ENCODE data around the gene DBN1. TPM values are rescaled to one million over a fixed set of nuclear protein-coding genes. Genes with fewer than 3 reads are reported as not detected.

Gene DBN1
- total RNA-seq, 1 donor from 2014 or later, result 21.8 TPM

DNA sequence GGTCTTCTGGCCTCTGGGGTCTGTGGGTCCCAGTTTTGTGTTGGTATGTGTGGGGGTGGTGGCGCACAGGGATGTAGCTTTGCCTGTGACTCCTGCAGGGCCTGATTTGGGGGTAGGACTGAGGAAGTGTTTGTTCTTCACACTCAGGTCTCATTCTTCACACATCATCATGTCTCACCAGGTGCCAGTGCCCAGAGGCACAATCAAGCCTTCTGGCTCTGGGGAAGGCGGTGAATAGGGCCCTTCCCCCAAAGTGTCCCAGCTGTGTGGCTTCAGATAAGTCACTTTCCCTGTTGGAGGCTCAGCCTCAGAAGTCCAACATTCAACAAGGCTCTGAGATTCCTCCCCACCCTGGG lies 5.1 kb downstream of the DBN1 start:
- peaks cover 7% of the 10 kb centered on the region for H3K9me3 ChIP-seq (replicated peaks)
- intact Hi-C loops (cut with micrococcal nuclease), result no loop called here
- H3K4me1 ChIP-seq, result peaks cover 52% of the 10 kb centered on the region
- peaks cover 85% of the 10 kb centered on the region for H3K27me3 ChIP-seq (ENCODE audit: low read depth)
- no peak overlapping the region for H3K4me3 ChIP-seq
- H3K36me3 ChIP-seq, result peaks cover 30% of the 10 kb centered on the region
- no peak for TF ChIP-seq CTCF (IDR thresholded peaks at IDR 0.05; ENCODE audit: borderline replicate concordance)
- H3K27ac ChIP-seq (replicated peaks), result peak overlapping the region; percentile 92
- DNase-seq, result no peak

GRCh38 chr5:177467436-177467835 lies 6.0 kb downstream of the DBN1 start:
- peaks cover 83% of the 10 kb centered on the region for H3K27me3 ChIP-seq (ENCODE audit: low read depth)

DNA sequence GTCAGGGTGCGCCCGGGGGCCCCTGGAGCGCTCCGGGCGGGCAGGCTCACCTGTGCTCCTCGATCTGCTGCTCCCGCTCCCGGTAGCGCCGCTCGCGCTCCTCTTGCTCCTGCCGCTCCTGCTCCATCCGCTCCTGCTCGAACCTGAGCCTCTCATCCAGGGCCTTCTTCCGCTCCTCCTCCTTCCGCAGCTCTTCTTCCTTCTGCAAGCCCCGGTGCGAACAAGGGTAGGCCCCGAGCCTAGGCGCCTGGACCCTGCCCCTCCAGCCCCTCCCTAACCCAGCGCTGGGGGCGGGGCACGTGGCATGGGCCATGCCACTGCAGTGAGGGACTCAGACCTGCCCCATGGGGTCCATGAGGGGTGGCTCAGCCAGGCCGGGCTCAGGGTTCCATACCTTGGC lies 6.6 kb downstream of the DBN1 start:
- H3K36me3 ChIP-seq, result peaks cover 30% of the 10 kb centered on the region
- intact Hi-C loops (cut with micrococcal nuclease), result no loop called here
- peaks cover 47% of the 10 kb centered on the region for H3K4me1 ChIP-seq
- no peak for TF ChIP-seq CTCF (IDR thresholded peaks at IDR 0.05; ENCODE audit: borderline replicate concordance)
- peaks cover 7% of the 10 kb centered on the region for H3K9me3 ChIP-seq (replicated peaks)
- DNase-seq, result no peak
- H3K4me3 ChIP-seq, result no peak overlapping the region
- no peak overlapping the region for H3K27ac ChIP-seq (replicated peaks)
- peaks cover 80% of the 10 kb centered on the region for H3K27me3 ChIP-seq (ENCODE audit: low read depth)

More at GRCh38 chr5:177467436-177467835, 6.0 kb downstream of the DBN1 start:
- H3K9me3 ChIP-seq (replicated peaks), result peaks cover 7% of the 10 kb centered on the region
- H3K4me1 ChIP-seq, result peaks cover 48% of the 10 kb centered on the region
- H3K36me3 ChIP-seq, result peaks cover 30% of the 10 kb centered on the region
- H3K4me3 ChIP-seq, result no peak overlapping the region
- H3K27ac ChIP-seq (replicated peaks), result no peak overlapping the region
- intact Hi-C loops (cut with micrococcal nuclease), result no loop called here
- TF ChIP-seq CTCF (IDR thresholded peaks at IDR 0.05; ENCODE audit: borderline replicate concordance), result no peak
- no peak for DNase-seq

GRCh38 chr5:177465044-177465443 lies 8.4 kb downstream of the DBN1 start:
- Histone ChIP-seq H3K9me3 (replicated peaks) (peaks cover 7% of the 10 kb centered on the region), H3K4me1 (peaks cover 39% of the 10 kb centered on the region), H3K27me3 (ENCODE audit: low read depth) (peaks cover 62% of the 10 kb centered on the region), H3K4me3 (no peak overlapping the region), H3K36me3 (peaks cover 32% of the 10 kb centered on the region), H3K27ac (replicated peaks) (no peak overlapping the region)
- TF ChIP-seq CTCF (IDR thresholded peaks at IDR 0.05; ENCODE audit: borderline replicate concordance), result no peak
- intact Hi-C loops (cut with micrococcal nuclease), result no loop called here
- no peak for DNase-seq

DNA sequence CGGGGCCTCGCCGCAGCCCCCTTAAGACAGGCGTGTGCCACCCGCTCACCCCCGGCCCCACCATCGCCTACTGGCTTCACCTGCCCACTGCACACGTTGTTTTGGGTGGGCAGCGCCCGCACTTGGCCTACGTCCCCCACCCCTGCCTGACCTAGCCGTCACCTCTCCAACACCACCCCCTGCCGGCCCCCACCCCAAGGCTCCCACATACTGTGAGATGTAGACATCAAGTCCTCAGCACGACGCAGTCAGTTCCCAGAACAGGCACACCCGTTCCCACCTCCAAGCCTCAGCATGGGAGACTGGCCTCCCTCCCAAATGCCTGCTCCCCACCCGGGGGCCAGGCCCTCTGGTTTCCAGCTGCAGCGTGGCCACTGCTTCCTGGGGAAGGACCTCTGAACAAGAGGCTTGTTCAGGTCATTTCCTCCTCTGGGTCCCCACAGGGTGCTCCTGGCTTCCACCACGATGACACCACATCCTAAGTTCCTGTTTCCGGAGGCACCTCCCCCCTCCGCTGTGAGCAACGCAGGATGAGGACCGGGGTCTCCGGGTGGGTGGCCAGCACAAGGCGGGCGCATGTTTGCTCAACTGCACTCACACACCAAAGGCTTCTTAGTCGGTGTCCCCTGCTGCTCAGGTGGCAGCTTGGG lies 11.3 kb downstream of the DBN1 start:
- Histone ChIP-seq H3K27me3 (ENCODE audit: low read depth) (peaks cover 42% of the 10 kb centered on the region), H3K4me3 (peak overlapping the region; percentile 30), H3K36me3 (peaks cover 47% of the 10 kb centered on the region), H3K27ac (replicated peaks) (peak overlapping the region; percentile 90), H3K9me3 (replicated peaks) (peaks cover 7% of the 10 kb centered on the region), H3K4me1 (peaks cover 30% of the 10 kb centered on the region)
- no peak for TF ChIP-seq CTCF (IDR thresholded peaks at IDR 0.05; ENCODE audit: borderline replicate concordance)
- intact Hi-C loops (cut with micrococcal nuclease), result no loop called here
- DNase-seq, result peak; percentile 63
